Measurements from ENCODE around the gene TMEM163. TPM values are rescaled to one million over a fixed set of nuclear protein-coding genes. Genes with fewer than 3 reads are reported as not detected.

TMEM163 gene
- total RNA-seq, 6 experiments from 2014 or later = not detected

DNA sequence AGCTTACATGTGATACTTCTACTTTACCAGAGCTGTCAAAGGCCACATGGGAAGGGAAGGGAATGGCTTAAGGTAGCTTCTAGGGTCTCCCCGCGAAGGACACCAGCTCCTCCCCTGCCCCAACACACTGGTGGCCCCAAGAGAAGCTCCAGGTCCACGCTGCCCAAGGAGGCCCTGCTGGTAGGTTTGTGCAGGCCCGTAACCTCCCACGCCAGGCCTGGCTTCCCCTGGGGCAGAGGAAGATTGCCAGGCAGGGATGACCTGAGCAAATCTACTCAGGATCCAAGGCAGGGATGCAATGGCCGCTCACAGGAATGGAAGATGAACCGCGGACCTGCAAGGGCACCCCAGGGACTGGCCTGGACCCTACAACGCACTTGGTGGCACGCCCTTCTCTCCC is 259.9 kb downstream of the TMEM163 start:
- Mint-ChIP-seq H3K4me3 (no peak overlapping the region), H3K36me3 (ENCODE audit: low read depth) (no peaks in the 10 kb centered on the region; the same call in 1 of the 2 replicates), H3K27me3 (ENCODE audit: insufficient read depth) (peaks cover 25% of the 10 kb centered on the region), H3K4me1 (ENCODE audit: low read depth) (peaks cover 8% of the 10 kb centered on the region), H3K9me3 (no peaks in the 10 kb centered on the region), H3K27ac (no peak overlapping the region)
- TF ChIP-seq, protein P1, sequence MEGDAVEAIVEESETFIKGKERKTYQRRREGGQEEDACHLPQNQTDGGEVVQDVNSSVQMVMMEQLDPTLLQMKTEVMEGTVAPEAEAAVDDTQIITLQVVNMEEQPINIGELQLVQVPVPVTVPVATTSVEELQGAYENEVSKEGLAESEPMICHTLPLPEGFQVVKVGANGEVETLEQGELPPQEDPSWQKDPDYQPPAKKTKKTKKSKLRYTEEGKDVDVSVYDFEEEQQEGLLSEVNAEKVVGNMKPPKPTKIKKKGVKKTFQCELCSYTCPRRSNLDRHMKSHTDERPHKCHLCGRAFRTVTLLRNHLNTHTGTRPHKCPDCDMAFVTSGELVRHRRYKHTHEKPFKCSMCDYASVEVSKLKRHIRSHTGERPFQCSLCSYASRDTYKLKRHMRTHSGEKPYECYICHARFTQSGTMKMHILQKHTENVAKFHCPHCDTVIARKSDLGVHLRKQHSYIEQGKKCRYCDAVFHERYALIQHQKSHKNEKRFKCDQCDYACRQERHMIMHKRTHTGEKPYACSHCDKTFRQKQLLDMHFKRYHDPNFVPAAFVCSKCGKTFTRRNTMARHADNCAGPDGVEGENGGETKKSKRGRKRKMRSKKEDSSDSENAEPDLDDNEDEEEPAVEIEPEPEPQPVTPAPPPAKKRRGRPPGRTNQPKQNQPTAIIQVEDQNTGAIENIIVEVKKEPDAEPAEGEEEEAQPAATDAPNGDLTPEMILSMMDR (IDR thresholded peaks at IDR 0.05) = no peak
- DNase-seq = no peak

DNA sequence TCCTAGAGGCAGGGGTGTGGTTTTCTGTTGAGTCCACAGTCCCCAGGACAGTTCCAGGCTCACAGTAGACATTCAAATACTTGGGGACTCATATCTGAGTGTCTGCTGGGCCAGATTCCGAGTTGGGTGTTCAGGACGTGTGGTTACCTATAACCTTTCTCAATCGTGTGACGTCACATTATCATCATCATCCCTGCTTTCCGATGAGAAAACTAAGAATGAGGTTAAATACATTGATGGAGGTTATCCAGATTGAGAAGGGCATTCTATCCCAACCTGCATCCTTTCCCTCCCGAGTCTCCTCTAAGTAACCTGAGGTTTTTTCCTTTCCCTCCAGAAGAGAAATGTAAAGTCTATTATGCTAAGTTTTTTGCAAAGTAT is 260.3 kb downstream of the TMEM163 start:
- H3K9me3 Mint-ChIP-seq = no peaks in the 10 kb centered on the region
- H3K36me3 Mint-ChIP-seq (ENCODE audit: low read depth) = no peaks in the 10 kb centered on the region; the same call in 1 of the 2 replicates
- DNase-seq = no peak
- H3K4me3 Mint-ChIP-seq = no peak overlapping the region
- TF ChIP-seq, protein P1 (IDR thresholded peaks at IDR 0.05) = no peak
- H3K27me3 Mint-ChIP-seq (ENCODE audit: insufficient read depth) = peaks cover 20% of the 10 kb centered on the region
- no peak overlapping the region for H3K27ac Mint-ChIP-seq
- peaks cover 8% of the 10 kb centered on the region for H3K4me1 Mint-ChIP-seq (ENCODE audit: low read depth)

DNA sequence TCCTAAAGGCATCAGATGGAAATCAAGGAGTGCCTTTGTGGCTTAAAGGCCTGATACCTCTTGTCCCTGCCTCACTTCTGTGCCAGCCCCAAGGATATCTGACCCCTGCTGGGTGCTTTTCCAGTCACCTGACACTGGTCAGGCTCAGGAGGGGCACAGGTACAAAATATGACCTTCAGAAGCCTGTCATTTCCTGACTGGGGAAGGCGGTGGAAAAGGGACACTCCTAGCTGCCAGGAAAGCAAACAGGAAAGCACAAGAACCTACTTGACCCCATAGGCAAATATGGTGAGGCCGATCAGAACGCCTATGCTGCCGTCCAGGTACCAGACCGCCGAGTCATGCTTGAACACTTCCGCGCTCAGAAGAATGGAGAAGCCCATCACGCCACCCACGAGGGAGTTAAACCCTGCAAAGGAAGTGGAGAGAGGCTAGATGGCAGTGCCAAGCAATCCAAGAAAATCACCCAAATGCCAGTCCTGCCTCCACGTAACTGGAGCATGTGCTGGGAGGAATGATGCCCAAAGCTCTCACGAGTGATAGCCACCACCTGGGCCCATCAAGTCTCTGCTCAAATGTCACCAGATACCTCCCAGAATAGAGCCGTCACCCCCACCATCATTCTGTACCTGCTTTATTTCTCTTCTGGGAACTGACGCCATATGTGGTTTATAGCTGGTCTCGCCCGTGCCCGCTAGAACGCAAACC is 260.9 kb downstream of the TMEM163 start:
- H3K36me3 Mint-ChIP-seq (ENCODE audit: low read depth) = no peaks in the 10 kb centered on the region; the same call in 1 of the 2 replicates

DNA sequence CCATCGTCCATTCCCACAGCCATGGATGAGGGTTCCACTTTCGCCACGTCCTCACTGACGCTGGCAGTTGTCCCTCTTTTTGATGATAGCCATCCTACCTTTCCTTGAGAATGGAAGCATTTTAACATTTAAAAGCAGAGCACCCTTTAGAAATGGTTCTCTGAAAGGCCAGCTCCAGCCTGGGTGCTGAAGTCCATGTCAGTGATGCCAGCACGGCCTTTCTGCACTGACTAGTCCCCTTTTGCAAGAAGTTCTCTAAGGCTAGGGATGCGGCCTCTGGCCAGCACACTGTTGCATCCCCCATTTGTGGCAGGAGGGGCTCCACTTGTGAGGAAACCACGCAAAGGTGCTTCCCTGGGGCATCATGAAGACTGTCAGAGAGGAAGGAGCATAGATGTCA is 261.4 kb downstream of the TMEM163 start:
- Mint-ChIP-seq H3K4me1 (ENCODE audit: low read depth) (peaks cover 8% of the 10 kb centered on the region), H3K9me3 (no peaks in the 10 kb centered on the region), H3K27me3 (ENCODE audit: insufficient read depth) (peaks cover 13% of the 10 kb centered on the region), H3K27ac (no peak overlapping the region), H3K4me3 (no peak overlapping the region), H3K36me3 (ENCODE audit: low read depth) (no peaks in the 10 kb centered on the region; the same call in 1 of the 2 replicates)
- no peak for DNase-seq
- TF ChIP-seq, protein P1 (IDR thresholded peaks at IDR 0.05) = no peak

More for the DNA sequence above, 260.9 kb downstream of the TMEM163 start:
- Mint-ChIP-seq H3K4me3 (no peak overlapping the region), H3K27me3 (ENCODE audit: insufficient read depth) (peaks cover 16% of the 10 kb centered on the region), H3K4me1 (ENCODE audit: low read depth) (peaks cover 8% of the 10 kb centered on the region), H3K9me3 (no peaks in the 10 kb centered on the region), H3K27ac (no peak overlapping the region)
- DNase-seq = no peak
- TF ChIP-seq, protein P1 (IDR thresholded peaks at IDR 0.05) = 0 out of 2 replicates have a peak, but pooled peaks have one; percentile 5

DNA sequence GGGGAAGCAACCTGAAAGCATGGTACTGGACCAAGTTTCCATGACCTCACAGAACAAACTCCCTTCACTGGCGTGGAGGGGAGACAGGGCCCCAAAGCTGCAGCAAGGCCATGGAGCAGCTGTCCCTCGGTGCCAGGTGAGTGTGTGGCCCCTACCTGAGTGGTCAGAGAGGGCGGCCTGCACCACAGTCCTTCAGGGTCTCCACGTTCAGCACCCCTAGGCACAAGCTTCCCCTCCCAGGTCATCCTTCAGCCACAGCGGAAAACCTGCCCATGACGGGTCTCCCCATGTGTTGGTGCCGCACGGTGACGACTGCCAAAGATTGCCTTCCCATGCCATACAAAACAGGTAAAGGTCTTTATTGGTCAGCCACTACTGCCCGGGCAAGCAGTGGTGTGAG is 263.4 kb downstream of the TMEM163 start:
- no peak for DNase-seq
- no peaks in the 10 kb centered on the region; the same call in 1 of the 2 replicates for H3K36me3 Mint-ChIP-seq (ENCODE audit: low read depth)
- no peak overlapping the region for H3K4me3 Mint-ChIP-seq
- H3K4me1 Mint-ChIP-seq (ENCODE audit: low read depth) = peaks cover 5% of the 10 kb centered on the region; the same call in 1 of the 2 replicates
- no peaks in the 10 kb centered on the region for H3K9me3 Mint-ChIP-seq
- TF ChIP-seq, protein P1 (IDR thresholded peaks at IDR 0.05) = no peak
- no peak overlapping the region for H3K27ac Mint-ChIP-seq
- H3K27me3 Mint-ChIP-seq (ENCODE audit: insufficient read depth) = peaks cover 7% of the 10 kb centered on the region

Data from HFFc6 (cell line).